ENCODE results near the gene SDCCAG8. TPM values are rescaled to one million over a fixed set of nuclear protein-coding genes. Genes with fewer than 3 reads are reported as not detected.

SDCCAG8 gene
- total and polyA plus RNA-seq, 2 experiments from 2014 or later: 28.0 to 66.7 TPM

DNA sequence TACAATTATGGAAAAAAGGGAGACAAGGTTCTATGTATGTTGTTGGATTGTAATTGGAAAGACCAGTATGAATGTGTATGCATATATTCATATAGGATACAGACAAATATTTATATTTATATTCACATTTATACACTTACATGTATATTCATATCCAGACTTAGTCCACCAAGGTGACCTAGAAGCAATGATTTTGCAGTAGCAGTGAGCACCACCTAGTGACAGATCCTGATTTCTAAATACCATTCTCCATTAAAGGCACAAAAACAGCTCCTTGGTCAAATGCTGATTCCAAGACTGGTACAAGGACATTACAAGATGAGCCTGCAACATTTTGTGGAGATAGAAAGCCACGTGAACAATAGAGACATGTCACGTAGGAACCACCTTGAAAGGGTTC lies 153.4 kb downstream of the SDCCAG8 start:
- TF ChIP-seq JUNB (IDR thresholded peaks at IDR 0.05; ENCODE audit: unreplicated experiment): no peak
- TF ChIP-seq, protein P1, sequence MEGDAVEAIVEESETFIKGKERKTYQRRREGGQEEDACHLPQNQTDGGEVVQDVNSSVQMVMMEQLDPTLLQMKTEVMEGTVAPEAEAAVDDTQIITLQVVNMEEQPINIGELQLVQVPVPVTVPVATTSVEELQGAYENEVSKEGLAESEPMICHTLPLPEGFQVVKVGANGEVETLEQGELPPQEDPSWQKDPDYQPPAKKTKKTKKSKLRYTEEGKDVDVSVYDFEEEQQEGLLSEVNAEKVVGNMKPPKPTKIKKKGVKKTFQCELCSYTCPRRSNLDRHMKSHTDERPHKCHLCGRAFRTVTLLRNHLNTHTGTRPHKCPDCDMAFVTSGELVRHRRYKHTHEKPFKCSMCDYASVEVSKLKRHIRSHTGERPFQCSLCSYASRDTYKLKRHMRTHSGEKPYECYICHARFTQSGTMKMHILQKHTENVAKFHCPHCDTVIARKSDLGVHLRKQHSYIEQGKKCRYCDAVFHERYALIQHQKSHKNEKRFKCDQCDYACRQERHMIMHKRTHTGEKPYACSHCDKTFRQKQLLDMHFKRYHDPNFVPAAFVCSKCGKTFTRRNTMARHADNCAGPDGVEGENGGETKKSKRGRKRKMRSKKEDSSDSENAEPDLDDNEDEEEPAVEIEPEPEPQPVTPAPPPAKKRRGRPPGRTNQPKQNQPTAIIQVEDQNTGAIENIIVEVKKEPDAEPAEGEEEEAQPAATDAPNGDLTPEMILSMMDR (conservative IDR thresholded peaks at IDR 0.05; ENCODE audit: low read depth in 2 of 2): peak; percentile 67 to 74
- H3K27ac Mint-ChIP-seq: no peak overlapping the region

DNA sequence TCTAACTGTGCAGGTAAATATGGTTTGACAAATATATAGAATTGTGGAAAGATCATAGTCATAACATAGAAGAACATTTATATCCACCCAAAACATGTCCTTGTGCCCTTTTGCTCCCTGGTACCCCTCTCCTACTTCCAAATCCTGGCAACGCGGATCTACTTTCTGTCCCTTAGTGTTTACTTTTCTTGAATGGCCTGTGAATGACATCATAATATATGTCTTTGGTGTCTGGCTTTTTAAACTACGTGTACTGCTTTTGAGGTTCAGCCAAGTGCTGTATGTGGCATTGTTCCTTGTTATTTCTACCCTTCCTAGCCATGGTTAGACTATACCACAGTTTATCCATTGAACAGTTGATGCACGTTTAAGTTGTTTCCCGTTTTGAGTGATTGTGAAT lies 155.6 kb downstream of the SDCCAG8 start:
- H3K36me3 ChIP-seq (ENCODE audit: insufficient read depth): no peaks in the 10 kb centered on the region
- no peak overlapping the region for H3K27ac ChIP-seq (ENCODE audit: low read depth)
- H3K9me2 ChIP-seq (ENCODE audit: insufficient read depth): no peaks in the 10 kb centered on the region
- no peaks in the 10 kb centered on the region for H3K36me3 Mint-ChIP-seq (ENCODE audit: low read depth)
- H3K27me3 ChIP-seq (ENCODE audit: insufficient read depth): no peaks in the 10 kb centered on the region
- H3K4me1 ChIP-seq (ENCODE audit: insufficient read depth): peaks cover 46% of the 10 kb centered on the region
- no peaks in the 10 kb centered on the region for H3K79me2 ChIP-seq (replicated peaks; ENCODE audit: insufficient read depth)
- no peak for ATAC-seq
- H3K9me3 Mint-ChIP-seq: no peaks in the 10 kb centered on the region
- peaks cover 2% of the 10 kb centered on the region for H3K27me3 Mint-ChIP-seq (ENCODE audit: insufficient read depth, low read depth, poor library complexity)
- H4K20me1 ChIP-seq (replicated peaks; ENCODE audit: insufficient read depth): no peaks in the 10 kb centered on the region
- peaks cover 41% of the 10 kb centered on the region for H3K4me1 Mint-ChIP-seq
- no peak overlapping the region for H2AFZ ChIP-seq
- no peak for DNase-seq (ENCODE audit: low spot score)
- TF ChIP-seq ZNF331 (CRISPR knock-in tag; IDR thresholded peaks at IDR 0.05; ENCODE audit: low read depth) (no peak), ZNF114 (CRISPR knock-in tag; IDR thresholded peaks at IDR 0.05) (no peak), CREB1 (CRISPR knock-in tag; IDR thresholded peaks at IDR 0.05; ENCODE audit: low read depth) (no peak), STAT1 (IDR thresholded peaks at IDR 0.05; ENCODE audit: unreplicated experiment) (no peak), POLR2AphosphoS5 (IDR thresholded peaks at IDR 0.05; ENCODE audit: low read depth) (no peak), NANOG (IDR thresholded peaks at IDR 0.05; ENCODE audit: borderline replicate concordance) (no peak)
- TF ChIP-seq, protein P1 (conservative IDR thresholded peaks at IDR 0.05; ENCODE audit: low read depth in 2 of 2): no peak
- TF ChIP-seq, protein P2, sequence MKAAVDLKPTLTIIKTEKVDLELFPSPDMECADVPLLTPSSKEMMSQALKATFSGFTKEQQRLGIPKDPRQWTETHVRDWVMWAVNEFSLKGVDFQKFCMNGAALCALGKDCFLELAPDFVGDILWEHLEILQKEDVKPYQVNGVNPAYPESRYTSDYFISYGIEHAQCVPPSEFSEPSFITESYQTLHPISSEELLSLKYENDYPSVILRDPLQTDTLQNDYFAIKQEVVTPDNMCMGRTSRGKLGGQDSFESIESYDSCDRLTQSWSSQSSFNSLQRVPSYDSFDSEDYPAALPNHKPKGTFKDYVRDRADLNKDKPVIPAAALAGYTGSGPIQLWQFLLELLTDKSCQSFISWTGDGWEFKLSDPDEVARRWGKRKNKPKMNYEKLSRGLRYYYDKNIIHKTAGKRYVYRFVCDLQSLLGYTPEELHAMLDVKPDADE (IDR thresholded peaks at IDR 0.05): no peak
- H3K4me3 ChIP-seq: no peak overlapping the region
- no peak overlapping the region for H3K4me2 ChIP-seq
- H3K27ac Mint-ChIP-seq: no peak overlapping the region
- H3K4me3 Mint-ChIP-seq: no peak overlapping the region
- no peaks in the 10 kb centered on the region for H3F3A ChIP-seq (replicated peaks; ENCODE audit: low read depth)

More for the DNA sequence above, 153.4 kb downstream of the SDCCAG8 start:
- peaks cover 2% of the 10 kb centered on the region for H3K27me3 Mint-ChIP-seq (ENCODE audit: insufficient read depth, low read depth, poor library complexity)
- Histone ChIP-seq H3K36me3 (ENCODE audit: insufficient read depth) (no peaks in the 10 kb centered on the region), H3K4me2 (no peak overlapping the region), H4K20me1 (replicated peaks; ENCODE audit: insufficient read depth) (no peaks in the 10 kb centered on the region), H3K4me1 (ENCODE audit: insufficient read depth) (peaks cover 29% of the 10 kb centered on the region), H3F3A (replicated peaks; ENCODE audit: low read depth) (no peaks in the 10 kb centered on the region), H3K4me3 (no peak overlapping the region), H3K27ac (ENCODE audit: low read depth) (no peak overlapping the region), H3K9me2 (ENCODE audit: insufficient read depth) (no peaks in the 10 kb centered on the region), H3K79me2 (replicated peaks; ENCODE audit: insufficient read depth) (no peaks in the 10 kb centered on the region), H2AFZ (no peak overlapping the region), H3K27me3 (ENCODE audit: insufficient read depth) (no peaks in the 10 kb centered on the region)
- H3K4me1 Mint-ChIP-seq: peaks cover 21% of the 10 kb centered on the region
- DNase-seq (ENCODE audit: low spot score) (peak; percentile 47), ATAC-seq (no peak)
- no peak overlapping the region for H3K4me3 Mint-ChIP-seq
- H3K36me3 Mint-ChIP-seq (ENCODE audit: low read depth): no peaks in the 10 kb centered on the region
- H3K9me3 Mint-ChIP-seq: no peaks in the 10 kb centered on the region

Measured in GM23338 (cell line).